ENCODE results near the gene KRTAP10-2. TPM values are rescaled to one million over a fixed set of nuclear protein-coding genes. Genes with fewer than 3 reads are reported as not detected.

Gene KRTAP10-2
- total RNA-seq, 1 experiment from 2014 or later: not detected

DNA sequence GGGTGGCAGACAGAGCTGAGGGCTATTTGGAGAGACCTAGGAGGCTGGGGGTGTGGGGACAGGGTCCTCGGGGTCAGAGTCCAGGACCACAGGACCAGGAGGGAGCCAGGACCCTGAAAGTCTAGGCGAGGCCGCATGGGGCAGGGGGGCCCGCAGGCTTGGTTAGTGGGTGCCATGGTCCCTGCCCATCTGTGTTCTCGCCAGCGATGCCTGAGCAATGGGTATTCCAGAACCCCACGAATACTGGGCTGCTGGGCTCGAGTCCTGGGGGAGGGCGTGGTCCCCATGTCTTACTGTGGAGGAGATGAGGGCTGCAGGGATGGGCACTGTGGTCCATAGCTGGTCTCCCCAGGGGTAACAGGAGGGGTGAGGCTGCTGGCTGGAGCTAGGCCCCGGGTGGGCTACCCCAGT is 39.0 kb upstream of the KRTAP10-2 start:
- Histone ChIP-seq H3K9me3 (ENCODE audit: control insufficient read depth, low read depth, low read length) (no peaks in the 10 kb centered on the region), H2BK15ac (ENCODE audit: low read depth, low read length) (no peak overlapping the region), H2BK20ac (ENCODE audit: low read depth, low read length, poor library complexity, severe bottlenecking) (no peak overlapping the region), H3K23me2 (ENCODE audit: insufficient read length, low read depth, low read length, poor library complexity, severe bottlenecking) (no peaks in the 10 kb centered on the region), H2AK5ac (ENCODE audit: insufficient read length, low read length) (no peak overlapping the region), H3K4me2 (ENCODE audit: insufficient read depth, insufficient read length, low read length) (no peak overlapping the region), H3K18ac (ENCODE audit: insufficient read length, low read depth, low read length) (no peak overlapping the region), H2BK5ac (ENCODE audit: insufficient read length, low read length) (no peak overlapping the region), H3K4ac (ENCODE audit: low read depth, low read length) (no peak overlapping the region), H3K14ac (ENCODE audit: insufficient read depth, low read length) (0 out of 2 replicates have a peak overlapping the region, but pooled peaks have one; percentile 33), H4K5ac (ENCODE audit: insufficient read length, low read depth, low read length) (no peak overlapping the region), H3K79me2 (ENCODE audit: insufficient read depth, low read length) (no peaks in the 10 kb centered on the region), H4K91ac (ENCODE audit: insufficient read length, low read depth, low read length) (no peak overlapping the region), H2AFZ (ENCODE audit: low read length) (no peak overlapping the region), H3T11ph (ENCODE audit: low read length) (no peak overlapping the region), H3K27ac (ENCODE audit: insufficient read length, low read depth, low read length) (no peak overlapping the region), H4K8ac (replicated peaks; ENCODE audit: insufficient read length, low read depth, low read length) (no peak overlapping the region), H3K27me3 (ENCODE audit: insufficient read depth, low read length) (no peaks in the 10 kb centered on the region), H3K4me1 (ENCODE audit: insufficient read depth, low read length) (no peaks in the 10 kb centered on the region; the same call in 1 of the 2 replicates), H4K20me1 (ENCODE audit: control insufficient read depth, insufficient read depth, insufficient read length) (no peaks in the 10 kb centered on the region), H2BK120ac (ENCODE audit: low read depth, low read length, poor library complexity, severe bottlenecking) (no peak overlapping the region), H3K23ac (ENCODE audit: insufficient read length, low read depth, low read length) (no peak overlapping the region), H2BK12ac (ENCODE audit: insufficient read length, low read depth, low read length) (no peak overlapping the region), H3K9ac (ENCODE audit: extremely low read depth, insufficient read length, low read length) (no peak overlapping the region), H3K56ac (ENCODE audit: insufficient read length, low read depth, low read length) (no peak overlapping the region), H3K79me1 (ENCODE audit: insufficient read depth, low read depth, low read length, poor library complexity, severe bottlenecking) (no peaks in the 10 kb centered on the region)
- no peak for TF ChIP-seq CTCF (conservative IDR thresholded peaks at IDR 0.05)
- Mint-ChIP-seq H3K4me3 (no peak overlapping the region), H3K4me1 (peaks cover 27 to 32% of the 10 kb centered on the region in 2 experiments), H3K36me3 (ENCODE audit: insufficient read depth in 1 of 3, low read depth in 3 of 3) (no peaks in the 10 kb centered on the region), H3K27ac (no peak overlapping the region; a peak in 1 of 7 replicates), H3K9me3 (peaks cover 0 to 3% of the 10 kb centered on the region in 2 experiments; a peak in 2 of 5 replicates), H3K27me3 (ENCODE audit: low read depth) (peaks cover 7% of the 10 kb centered on the region)
- no peak for DNase-seq
- no CpG with 5 or more reads among the region's 10 CpGs for whole genome bisulfite sequencing (ENCODE audit: extremely low coverage, insufficient read length, low lambda C conversion rate)
